BLaER1 treated with 17β-estradiol and CSF1 and Interleukin-3, amounts not matched to agents 10 nM and 100 nM (cell line): Measurements from ENCODE around the gene TPO.
"Not testable (repeated sequence)": the region's sequence is repeated elsewhere in the genome, so short reads cannot be mapped to it uniquely, and the experiment has no call there.

ENCODE experiments used
- H3K27ac ChIP-seq, 11 experiments: shearing (Covaris generic); formaldehyde crosslinking; 2 replicates each; pipeline ENCODE4 v1.8.1; 2022
- H3K27me3 ChIP-seq, 11 experiments: shearing (Covaris generic); formaldehyde crosslinking; 2 replicates each; pipeline ENCODE4 v1.8.1; 2022
- H3K36me3 ChIP-seq, 11 experiments: shearing (Covaris generic); formaldehyde crosslinking; 2 replicates each; pipeline ENCODE4 v1.8.1; 2022
- H3K4me1 ChIP-seq, 10 experiments: shearing (Covaris generic); formaldehyde crosslinking; 2 replicates each; pipeline ENCODE4 v1.8.1; 2022
- H3K4me2 ChIP-seq, 11 experiments: shearing (Covaris generic); formaldehyde crosslinking; 2 replicates each; pipeline ENCODE4 v1.8.1; 2022
- H3K4me3 ChIP-seq, 10 experiments: shearing (Covaris generic); formaldehyde crosslinking; 2 replicates each; pipeline ENCODE4 v1.8.1; 2022
- H3K9ac ChIP-seq, 11 experiments: shearing (Covaris generic); formaldehyde crosslinking; 2 replicates each; pipeline ENCODE4 v1.8.1; 2022
- H3K9me3 ChIP-seq, 11 experiments: shearing (Covaris generic); formaldehyde crosslinking; replicated peaks in 1 of 11; 2 replicates each; pipeline ENCODE4 v1.8.1; 2022
- H4K20me1 ChIP-seq, 11 experiments: shearing (Covaris generic); formaldehyde crosslinking; 2 replicates each; pipeline ENCODE4 v1.8.1; 2022
- Cebpa-rat ChIP-seq, 11 experiments: shearing (Covaris generic); IDR thresholded peaks; 2 replicates each; pipeline ENCODE4 v1.8.1; 2022

TPO gene

GRCh38 chr2:1567556-1568344 lies 154.5 kb downstream of the TPO start:
- Histone ChIP-seq H3K36me3 (no peaks in the 10 kb centered on the region), H3K9ac (no peak overlapping the region), H3K9me3 (peaks cover 14 to 23% (median 20%) of the 10 kb centered on the region in 11 experiments), H3K4me1 (peaks cover 17 to 24% (median 20%) of the 10 kb centered on the region in 10 experiments), H3K4me3 (no peak overlapping the region), H3K4me2 (no peak overlapping the region), H3K27ac (no peak overlapping the region), H3K27me3 (no peaks in the 10 kb centered on the region), H4K20me1 (peaks cover 0 to 31% (median 0%) of the 10 kb centered on the region in 11 experiments; a peak in 4 of 22 replicates)
- TF ChIP-seq Cebpa-rat (IDR thresholded peaks at IDR 0.05) = no peak

GRCh38 chr2:1568345-1568668 lies 155.0 kb downstream of the TPO start:
- not testable (repeated sequence) for H3K27ac ChIP-seq, H3K36me3 ChIP-seq
- H3K9me3 ChIP-seq = peaks cover 14 to 23% (median 20%) of the 10 kb centered on the region in 11 experiments

GRCh38 chr2:1569879-1570450 lies 156.7 kb downstream of the TPO start:
- no peak overlapping the region for H3K4me3 ChIP-seq
- H4K20me1 ChIP-seq = peaks cover 0 to 18% (median 0%) of the 10 kb centered on the region in 11 experiments; a peak in 2 of 22 replicates
- H3K9ac ChIP-seq = no peak overlapping the region
- no peak overlapping the region for H3K4me2 ChIP-seq
- peaks cover 14 to 23% (median 20%) of the 10 kb centered on the region in 11 experiments for H3K9me3 ChIP-seq
- H3K27ac ChIP-seq = no peak overlapping the region
- H3K4me1 ChIP-seq = peaks cover 1 to 3% (median 3%) of the 10 kb centered on the region in 10 experiments; a peak in 18 of 20 replicates
- H3K36me3 ChIP-seq = no peaks in the 10 kb centered on the region
- TF ChIP-seq Cebpa-rat (IDR thresholded peaks at IDR 0.05) = no peak
- H3K27me3 ChIP-seq = no peaks in the 10 kb centered on the region

More at GRCh38 chr2:1568345-1568668, 155.0 kb downstream of the TPO start:
- H3K27me3 ChIP-seq, H3K4me3 ChIP-seq, H3K4me2 ChIP-seq, H3K9ac ChIP-seq: not testable (repeated sequence)
- peaks cover 0 to 32% (median 0%) of the 10 kb centered on the region in 11 experiments; a peak in 4 of 22 replicates for H4K20me1 ChIP-seq
- peaks cover 17 to 20% (median 19%) of the 10 kb centered on the region in 10 experiments for H3K4me1 ChIP-seq

GRCh38 chr2:1571477-1572417 lies 158.5 kb downstream of the TPO start:
- H3K27ac ChIP-seq = no peak overlapping the region
- no peak overlapping the region for H3K9ac ChIP-seq
- H3K27me3 ChIP-seq = no peaks in the 10 kb centered on the region
- H3K4me3 ChIP-seq = no peak overlapping the region
- H3K4me1 ChIP-seq = no peaks in the 10 kb centered on the region; a peak in 1 of 20 replicates
- no peak overlapping the region for H3K4me2 ChIP-seq
- no peak for TF ChIP-seq Cebpa-rat (IDR thresholded peaks at IDR 0.05)
- H3K9me3 ChIP-seq = peaks cover 11 to 15% (median 14%) of the 10 kb centered on the region in 11 experiments
- peaks cover 0 to 18% (median 0%) of the 10 kb centered on the region in 11 experiments; a peak in 2 of 22 replicates for H4K20me1 ChIP-seq
- no peaks in the 10 kb centered on the region for H3K36me3 ChIP-seq

- H3K4me1 ChIP-seq = no peaks in the 10 kb centered on the region; a peak in 1 of 20 replicates
- H3K9me3 ChIP-seq = peaks cover 2 to 6% (median 5%) of the 10 kb centered on the region in 11 experiments
- H3K36me3 ChIP-seq = no peaks in the 10 kb centered on the region
- peaks cover 0 to 18% (median 0%) of the 10 kb centered on the region in 11 experiments; a peak in 2 of 22 replicates for H4K20me1 ChIP-seq
- no peaks in the 10 kb centered on the region for H3K27me3 ChIP-seq
- no peak overlapping the region for H3K4me2 ChIP-seq
- no peak for TF ChIP-seq Cebpa-rat (IDR thresholded peaks at IDR 0.05)
- H3K27ac ChIP-seq = no peak overlapping the region
- no peak overlapping the region for H3K4me3 ChIP-seq
- H3K9ac ChIP-seq = no peak overlapping the region
Measured at GRCh38 chr2:1572638-1573037, 159.4 kb downstream of the TPO start.

- H3K4me2 ChIP-seq = no peak overlapping the region
- TF ChIP-seq Cebpa-rat (IDR thresholded peaks at IDR 0.05) = no peak
- no peak overlapping the region for H3K4me3 ChIP-seq
- no peaks in the 10 kb centered on the region for H3K36me3 ChIP-seq
- peaks cover 0 to 9% (median 0%) of the 10 kb centered on the region in 11 experiments; a peak in 3 of 22 replicates for H4K20me1 ChIP-seq
- H3K27me3 ChIP-seq = no peaks in the 10 kb centered on the region
- H3K9me3 ChIP-seq = no peaks in the 10 kb centered on the region
- peaks cover 0 to 5% (median 0%) of the 10 kb centered on the region in 10 experiments; a peak in 1 of 20 replicates for H3K4me1 ChIP-seq
- no peak overlapping the region for H3K9ac ChIP-seq
- H3K27ac ChIP-seq = no peak overlapping the region
Measured at GRCh38 chr2:1577846-1578245, 164.6 kb downstream of the TPO start.

GRCh38 chr2:1581257-1581964 lies 168.1 kb downstream of the TPO start:
- H3K27ac ChIP-seq, H3K27me3 ChIP-seq, H3K36me3 ChIP-seq, H4K20me1 ChIP-seq, H3K4me3 ChIP-seq, H3K9ac ChIP-seq, H3K9me3 ChIP-seq, H3K4me2 ChIP-seq: not testable (repeated sequence)
- H3K4me1 ChIP-seq = peaks cover 0 to 12% (median 5%) of the 10 kb centered on the region in 10 experiments; a peak in 13 of 20 replicates

GRCh38 chr2:1581965-1582625 lies 168.8 kb downstream of the TPO start:
- peaks cover 0 to 11% (median 0%) of the 10 kb centered on the region in 11 experiments; a peak in 5 of 22 replicates for H4K20me1 ChIP-seq
- no peak for TF ChIP-seq Cebpa-rat (IDR thresholded peaks at IDR 0.05)
- H3K4me2 ChIP-seq = no peak overlapping the region
- H3K9ac ChIP-seq = no peak overlapping the region
- H3K36me3 ChIP-seq = no peaks in the 10 kb centered on the region
- peaks cover 0 to 17% (median 8%) of the 10 kb centered on the region in 10 experiments; a peak in 13 of 20 replicates for H3K4me1 ChIP-seq
- no peak overlapping the region for H3K4me3 ChIP-seq
- no peak overlapping the region for H3K27ac ChIP-seq
- no peaks in the 10 kb centered on the region for H3K27me3 ChIP-seq
- H3K9me3 ChIP-seq = no peaks in the 10 kb centered on the region
